ENCODE results near the gene ZNF619. TPM values are rescaled to one million over a fixed set of nuclear protein-coding genes. Genes with fewer than 3 reads are reported as not detected.

Gene ZNF619
- total and polyA plus RNA-seq, 9 of the 15 experiments (the other 6 are each of a cell fraction or from before 2014, with no cell fraction given), result 1.3 to 9.1 (median 6.3) TPM

DNA sequence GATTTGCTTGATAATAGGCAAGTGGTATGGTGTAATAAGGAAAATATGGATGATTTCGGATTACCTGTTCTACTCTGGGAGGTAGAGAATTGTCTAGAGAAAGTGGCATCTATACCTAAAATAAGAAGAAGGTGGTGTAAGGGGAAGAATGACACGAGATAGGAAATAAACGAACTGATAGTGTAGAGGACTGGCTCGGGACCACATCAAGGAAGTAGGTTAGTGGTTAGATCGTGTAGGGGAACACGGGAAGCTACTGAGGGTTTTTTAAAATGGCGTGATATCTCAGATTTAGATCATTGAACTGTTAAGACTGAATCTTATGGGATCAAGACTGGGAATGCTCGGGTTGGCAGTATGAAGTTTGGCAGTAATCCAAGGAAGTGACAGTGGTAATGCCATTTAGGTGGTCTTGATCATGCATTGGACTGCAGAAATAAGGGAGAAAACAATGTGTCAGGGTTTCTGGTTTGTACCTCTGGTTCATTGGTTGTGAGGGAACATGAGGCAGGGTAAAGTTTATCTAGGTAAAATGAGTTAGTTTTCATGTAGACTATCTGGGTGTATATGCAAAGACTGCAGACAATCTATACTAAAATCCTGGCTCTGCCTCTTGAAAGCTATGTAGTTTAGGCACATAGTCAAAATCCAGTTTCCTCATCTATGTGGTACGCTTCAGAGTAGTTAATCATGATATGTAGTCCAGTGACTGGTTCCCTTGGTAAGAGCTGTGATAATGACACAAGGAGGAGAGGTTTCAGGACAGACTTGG is 12.4 kb upstream of the ZNF619 start (continued):
- TF ChIP-seq ZC3H11A (IDR thresholded peaks at IDR 0.05; ENCODE audit: low read depth, low read length) (no peak), ZNF592 (IDR thresholded peaks at IDR 0.05) (peak; percentile 29; the same call in 1 of the 2 replicates), HNRNPUL1 (IDR thresholded peaks at IDR 0.05; ENCODE audit: low read length) (0 out of 2 replicates have a peak, but pooled peaks have one; percentile 56), EWSR1 (IDR thresholded peaks at IDR 0.05; ENCODE audit: borderline replicate concordance, low read depth, partially characterized antibody) (peak; percentile 87), SUPT5H (IDR thresholded peaks at IDR 0.05) (peak; percentile 82), TARDBP (IDR thresholded peaks at IDR 0.05) (no peak), MYNN (IDR thresholded peaks at IDR 0.05) (peak; percentile 30; the same call in 1 of the 2 replicates), MYNN (CRISPR knock-in tag; IDR thresholded peaks at IDR 0.05) (no peak)
- TF ChIP-seq, protein P1, sequence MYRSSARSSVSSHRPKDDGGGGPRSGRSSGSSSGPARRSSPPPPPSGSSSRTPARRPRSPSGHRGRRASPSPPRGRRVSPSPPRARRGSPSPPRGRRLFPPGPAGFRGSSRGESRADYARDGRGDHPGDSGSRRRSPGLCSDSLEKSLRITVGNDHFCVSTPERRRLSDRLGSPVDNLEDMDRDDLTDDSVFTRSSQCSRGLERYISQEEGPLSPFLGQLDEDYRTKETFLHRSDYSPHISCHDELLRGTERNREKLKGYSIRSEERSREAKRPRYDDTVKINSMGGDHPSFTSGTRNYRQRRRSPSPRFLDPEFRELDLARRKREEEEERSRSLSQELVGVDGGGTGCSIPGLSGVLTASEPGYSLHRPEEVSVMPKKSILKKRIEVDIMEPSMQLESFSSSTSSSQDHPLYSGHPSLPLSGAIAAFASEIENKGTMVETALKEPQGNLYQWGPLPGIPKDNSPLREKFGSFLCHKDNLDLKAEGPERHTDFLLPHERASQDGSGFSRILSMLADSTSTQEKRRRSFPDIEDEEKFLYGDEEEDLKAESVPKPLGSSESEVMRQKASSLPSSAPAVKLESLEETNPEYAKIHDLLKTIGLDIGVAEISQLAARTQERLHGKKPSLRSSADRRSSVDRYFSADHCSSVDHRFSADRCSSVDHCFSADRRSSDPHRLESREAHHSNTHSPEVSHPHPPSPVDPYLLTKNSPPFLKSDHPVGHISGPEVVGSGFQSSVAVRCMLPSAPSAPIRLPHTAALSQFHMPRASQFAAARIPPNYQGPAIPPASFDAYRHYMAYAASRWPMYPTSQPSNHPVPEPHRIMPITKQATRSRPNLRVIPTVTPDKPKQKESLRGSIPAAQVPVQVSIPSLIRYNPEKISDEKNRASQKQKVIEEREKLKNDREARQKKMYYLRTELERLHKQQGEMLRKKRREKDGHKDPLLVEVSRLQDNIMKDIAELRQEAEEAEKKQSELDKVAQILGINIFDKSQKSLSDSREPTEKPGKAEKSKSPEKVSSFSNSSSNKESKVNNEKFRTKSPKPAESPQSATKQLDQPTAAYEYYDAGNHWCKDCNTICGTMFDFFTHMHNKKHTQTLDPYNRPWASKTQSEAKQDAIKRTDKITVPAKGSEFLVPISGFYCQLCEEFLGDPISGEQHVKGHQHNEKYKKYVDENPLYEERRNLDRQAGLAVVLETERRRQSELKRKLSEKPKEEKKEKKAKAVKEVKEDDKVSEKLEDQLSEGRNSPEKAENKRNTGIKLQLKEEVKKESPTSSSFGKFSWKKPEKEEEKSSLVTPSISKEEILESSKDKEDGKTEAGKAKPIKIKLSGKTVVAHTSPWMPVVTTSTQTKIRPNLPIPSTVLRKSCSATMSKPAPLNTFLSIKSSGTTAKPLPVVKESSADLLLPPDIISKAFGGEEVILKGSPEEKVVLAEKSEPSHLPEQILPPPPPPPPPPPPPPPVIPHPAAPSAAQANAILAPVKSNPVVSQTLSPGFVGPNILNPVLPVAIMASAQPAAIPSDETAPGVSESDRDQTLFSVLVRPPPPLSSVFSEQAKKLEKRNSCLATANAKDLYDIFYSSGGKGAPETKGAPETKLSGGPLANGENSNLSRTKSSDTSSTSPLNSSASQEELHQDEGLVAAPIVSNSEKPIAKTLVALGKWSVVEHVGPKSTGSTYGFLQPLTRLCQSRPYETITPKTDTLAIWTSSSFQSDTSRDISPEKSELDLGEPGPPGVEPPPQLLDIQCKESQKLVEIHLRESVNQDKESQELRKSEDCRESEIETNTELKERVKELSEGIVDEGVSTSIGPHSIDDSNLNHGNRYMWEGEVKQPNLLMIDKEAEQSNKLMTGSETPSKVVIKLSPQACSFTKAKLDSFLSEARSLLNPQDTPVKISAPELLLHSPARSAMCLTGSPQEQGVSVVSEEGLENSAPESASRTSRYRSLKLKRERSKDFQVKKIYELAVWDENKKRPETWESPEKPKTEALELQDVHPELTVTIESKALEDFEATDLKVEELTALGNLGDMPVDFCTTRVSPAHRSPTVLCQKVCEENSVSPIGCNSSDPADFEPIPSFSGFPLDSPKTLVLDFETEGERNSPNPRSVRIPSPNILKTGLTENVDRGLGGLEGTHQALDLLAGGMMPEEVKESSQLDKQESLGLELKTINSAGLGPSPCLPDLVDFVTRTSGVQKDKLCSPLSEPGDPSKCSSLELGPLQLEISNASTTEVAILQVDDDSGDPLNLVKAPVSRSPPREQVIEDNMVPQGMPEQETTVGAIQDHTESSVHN (IDR thresholded peaks at IDR 0.05; ENCODE audit: borderline replicate concordance in 1 of 2, low read depth in 1 of 2), result no peak

All from K562 (cell line).